Left hindlimb (tissue), 1 donor: Measurements from ENCODE around the gene ITPKB.
"Not testable (repeated sequence)": the region's sequence is repeated elsewhere in the genome, so short reads cannot be mapped to it uniquely, and the experiment has no call there.

Source experiments
- DNase-seq: peaks from one replicate; pipeline ENCODE4 v3.0.0-alpha.2; 2018

ITPKB gene

DNA sequence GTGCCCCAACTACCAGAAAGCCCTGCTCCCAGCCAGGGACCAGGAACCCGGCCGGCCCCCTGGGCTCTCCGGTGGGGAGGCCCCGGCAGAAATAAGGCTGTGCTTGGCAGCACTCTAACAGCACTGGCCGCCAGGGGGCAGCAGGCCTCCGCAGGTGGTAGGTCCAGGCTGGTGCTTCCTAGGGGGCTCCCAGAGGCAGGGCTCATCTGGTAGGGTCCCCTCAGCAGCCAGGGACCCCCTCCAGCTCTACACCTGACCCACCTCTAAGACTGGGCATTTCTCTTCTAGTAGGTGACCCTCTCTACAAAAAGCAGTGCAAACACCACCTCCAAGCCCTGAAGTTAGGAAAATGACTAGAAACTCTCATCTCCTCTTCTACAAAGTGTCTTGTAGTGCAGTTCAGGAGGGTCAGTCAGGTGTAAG, 104.9 kb downstream of the ITPKB start:
- DNase-seq = peak; percentile 78

DNA sequence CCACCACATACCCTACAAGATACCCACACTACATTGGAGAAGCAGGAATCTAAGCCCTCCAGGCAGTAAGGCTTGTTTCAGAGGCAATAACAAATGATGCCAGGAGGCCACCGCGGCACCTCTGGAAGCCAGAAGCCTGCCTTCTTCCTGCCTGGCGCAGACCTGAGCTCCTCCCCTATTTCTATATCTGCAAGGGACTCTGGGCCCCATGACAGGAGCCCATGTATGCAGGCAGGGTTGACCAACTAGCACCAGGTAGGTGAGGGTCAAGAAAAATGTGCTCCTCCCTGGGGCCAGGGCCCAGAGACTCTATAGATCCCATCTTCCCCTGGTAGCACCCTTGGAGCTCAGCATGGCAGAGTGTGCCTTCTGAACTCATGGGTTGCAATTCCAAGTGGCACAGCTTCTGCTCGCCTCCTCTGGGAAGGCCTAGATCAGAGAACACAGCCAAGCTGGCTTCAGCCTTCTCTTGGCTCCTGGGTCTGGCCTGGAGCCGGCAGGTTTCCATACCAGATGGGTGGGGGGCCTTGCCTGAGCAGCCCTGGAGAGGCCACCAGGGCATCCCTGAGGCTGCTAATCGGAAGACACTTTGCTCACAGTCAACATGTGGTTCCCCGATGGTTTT, 105.4 kb downstream of the ITPKB start:
- peak; percentile 10 for DNase-seq

DNA sequence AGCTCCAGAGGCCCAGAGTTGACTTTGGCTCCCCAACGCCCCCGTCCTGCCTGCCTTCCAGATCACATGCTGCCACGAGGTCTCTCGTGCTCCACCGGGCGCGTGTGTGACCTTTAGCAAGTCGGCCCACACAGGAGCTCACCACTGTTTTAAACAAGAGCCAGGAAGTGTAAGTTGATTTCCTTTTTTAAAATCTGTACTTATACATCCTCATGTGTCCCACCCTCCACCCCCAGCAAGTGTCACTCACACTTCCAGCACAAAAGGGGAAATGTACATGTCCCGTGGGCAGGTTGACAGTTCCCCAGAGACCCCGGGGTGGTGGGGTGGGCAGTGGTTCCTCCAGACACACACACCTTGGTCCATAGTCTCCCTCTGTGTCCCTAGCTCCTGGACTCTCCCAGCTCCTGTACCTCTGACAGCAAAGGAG, 106.1 kb downstream of the ITPKB start:
- peak; percentile 32 for DNase-seq

DNA sequence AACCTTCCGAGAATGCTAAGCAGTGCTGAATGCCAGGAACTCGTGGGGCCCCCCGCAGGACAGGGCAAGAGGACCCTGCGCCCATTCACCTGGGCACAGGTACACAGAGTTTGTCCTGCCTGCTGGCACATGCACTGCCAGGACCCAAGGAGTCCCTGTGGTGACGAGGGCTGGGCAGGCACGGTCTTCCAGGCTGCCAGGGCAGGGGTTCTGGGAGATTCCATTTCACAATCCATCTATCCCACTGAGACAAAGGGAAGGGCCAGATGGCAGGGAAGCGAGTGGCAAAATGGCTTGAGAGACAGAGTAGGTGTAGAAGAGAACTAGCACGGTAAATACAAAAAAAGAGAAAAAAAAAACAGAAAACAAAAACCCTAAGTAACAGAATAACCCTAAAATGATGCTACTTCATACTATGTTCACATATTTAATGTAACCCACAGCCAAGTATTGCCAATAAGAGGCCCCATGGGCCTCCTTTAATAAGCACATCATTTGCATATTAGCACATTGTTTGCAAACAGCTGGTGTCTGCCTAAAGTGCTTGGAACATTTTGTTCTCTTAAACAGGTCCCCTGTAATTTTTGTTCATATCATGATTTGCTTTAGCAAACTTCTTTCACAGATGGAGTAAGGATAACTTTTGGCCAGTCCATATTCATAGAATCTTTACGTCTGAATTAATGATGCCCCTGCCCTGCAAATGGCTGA, 106.8 kb downstream of the ITPKB start:
- DNase-seq = peak; percentile 18

DNA sequence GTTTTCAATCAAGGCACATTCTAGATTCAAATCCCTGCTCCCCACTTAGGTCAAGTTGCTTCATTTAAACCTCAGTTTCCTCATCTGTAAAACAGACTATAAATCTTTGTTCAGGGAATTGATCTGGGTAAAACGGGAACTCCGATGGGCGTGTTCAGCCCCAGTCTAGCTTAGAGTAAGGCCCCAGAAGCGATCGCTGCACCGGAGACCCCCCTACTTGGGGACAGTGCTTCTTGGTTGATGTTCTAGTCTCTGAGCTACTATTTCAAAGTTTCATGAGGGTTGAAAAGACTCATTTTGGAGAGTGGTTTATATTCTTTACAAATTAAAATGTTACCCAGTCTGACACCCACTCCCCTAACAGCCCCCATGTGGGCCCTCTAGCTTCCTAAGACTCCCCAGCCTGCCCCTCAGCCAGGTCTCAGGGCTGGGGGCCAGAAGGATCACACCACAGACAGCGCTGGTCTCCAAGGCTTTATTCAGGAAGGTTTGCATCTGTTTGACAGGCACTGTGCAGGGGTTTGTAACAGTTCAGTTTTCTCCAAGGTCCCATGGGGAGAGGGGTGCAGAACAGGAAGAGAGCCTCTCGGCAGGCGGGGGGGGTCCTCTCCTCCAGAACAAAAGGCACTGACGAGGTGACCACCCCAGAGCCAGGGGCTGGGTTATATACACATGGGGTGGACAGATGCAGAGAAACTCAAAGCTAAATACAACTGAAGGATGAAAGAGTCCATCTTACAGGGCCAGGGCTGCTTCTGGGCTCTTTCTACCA, 107.7 kb downstream of the ITPKB start:
- peak; percentile 24 for DNase-seq

DNA sequence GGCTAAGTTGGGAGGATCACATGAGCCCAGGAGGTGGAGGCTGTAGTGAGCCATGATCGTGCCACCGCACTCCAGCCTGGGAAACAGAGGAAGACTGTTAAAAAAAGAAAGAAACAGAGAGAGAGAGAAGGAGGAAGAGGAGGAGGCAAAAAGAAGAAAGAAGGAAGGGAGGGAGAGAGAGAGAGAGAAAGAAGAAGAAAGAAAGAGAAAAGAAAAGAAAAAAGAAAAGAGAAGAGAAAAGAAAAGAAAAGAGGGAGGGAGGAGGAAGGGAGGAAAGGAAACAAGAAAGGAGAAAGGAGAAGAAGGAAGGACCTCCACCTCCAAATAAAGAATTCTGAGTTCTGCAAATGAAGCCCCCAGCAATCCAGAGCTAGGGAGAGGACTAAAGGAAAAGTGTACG, 108.5 kb downstream of the ITPKB start:
- DNase-seq = peak; percentile 4

DNA sequence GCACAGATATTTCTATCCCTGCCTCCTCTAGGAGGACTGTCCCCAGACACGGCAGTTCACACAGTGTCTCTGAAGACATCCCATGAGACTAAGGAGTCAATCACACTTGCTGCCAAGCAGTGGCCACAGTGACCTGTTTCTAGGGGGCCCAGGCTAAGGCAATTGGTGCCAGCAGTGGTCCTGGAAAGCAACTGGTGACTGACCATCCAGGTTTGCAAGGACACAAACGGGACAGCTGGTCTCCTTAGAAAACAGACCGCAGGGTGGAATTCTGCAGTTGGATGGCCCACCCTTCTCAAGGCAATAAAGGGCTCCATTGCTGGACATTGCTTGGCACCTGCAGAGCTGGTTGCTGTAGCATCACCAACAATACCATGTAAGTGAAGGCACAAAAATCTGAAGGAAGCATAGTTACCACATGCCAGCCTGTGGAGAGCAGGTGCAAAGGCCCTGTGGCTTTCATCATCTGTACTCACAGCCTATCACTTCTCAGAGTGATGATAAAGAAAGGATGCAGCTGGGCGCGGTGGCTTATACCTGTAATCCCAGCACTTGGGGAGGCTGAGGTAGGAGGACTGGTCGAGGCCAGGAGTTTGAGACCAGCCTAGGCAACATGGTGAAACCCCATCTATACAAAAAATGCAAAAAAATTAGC, 109.1 kb downstream of the ITPKB start:
- DNase-seq = peak; percentile 4

DNA sequence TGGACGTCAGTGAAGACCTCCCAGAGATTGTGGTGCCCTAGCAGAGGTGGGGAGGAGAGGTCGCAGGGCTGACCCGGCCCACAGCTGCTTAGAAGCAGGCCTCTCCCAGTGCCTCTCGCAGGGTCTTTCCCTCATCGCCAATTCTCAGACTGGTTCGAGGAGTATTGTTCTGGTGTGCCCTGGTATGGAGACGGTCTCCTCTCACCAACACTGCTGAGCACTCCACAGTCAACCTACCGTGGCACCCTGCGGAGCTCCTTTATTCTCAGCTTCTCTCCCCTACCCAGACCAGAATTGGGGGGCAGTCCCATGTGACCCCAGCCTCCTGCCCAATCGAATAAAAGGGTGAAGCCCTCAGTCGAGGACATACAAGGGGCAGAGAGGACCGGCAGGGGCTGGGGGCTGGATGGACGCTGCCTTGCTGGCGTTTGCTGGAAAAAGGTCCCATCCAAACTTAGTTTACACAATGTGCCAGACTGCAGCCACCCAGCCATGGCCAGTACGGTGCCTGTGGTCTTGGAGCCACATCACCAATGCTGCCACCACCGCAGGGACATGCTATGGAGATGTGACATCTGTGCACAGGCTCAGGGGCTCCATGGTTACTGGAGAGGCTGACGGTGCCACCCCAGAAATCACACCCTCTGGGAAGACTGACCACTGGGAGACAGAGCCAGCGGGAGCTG, 109.7 kb downstream of the ITPKB start:
- peak; percentile 14 for DNase-seq

DNA sequence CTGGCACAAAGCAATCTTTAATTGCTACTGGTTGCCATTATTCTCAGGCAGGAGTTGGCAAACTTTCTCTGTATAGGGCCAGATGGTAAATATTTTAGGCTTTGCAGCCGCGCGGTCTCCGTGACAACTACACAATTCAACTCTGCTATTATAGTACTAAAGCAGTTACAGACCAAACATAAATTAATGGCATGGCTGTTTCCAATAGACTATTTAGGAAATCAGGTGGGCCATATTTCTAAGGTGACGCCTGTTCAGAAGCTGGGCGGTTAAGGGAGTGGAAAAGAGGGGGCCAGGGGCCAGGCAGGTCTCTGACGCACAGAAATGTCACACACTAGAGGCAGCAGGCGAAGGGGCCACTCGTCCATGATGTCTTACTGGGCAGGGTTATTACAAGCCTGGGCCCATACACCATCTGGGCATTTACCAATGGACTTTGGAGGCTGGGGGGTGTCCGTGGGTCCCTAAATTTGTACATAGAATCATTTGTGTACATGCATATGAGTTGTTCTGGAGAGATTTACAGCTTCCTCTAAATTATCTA, 110.4 kb downstream of the ITPKB start:
- peak; percentile 46 for DNase-seq

DNA sequence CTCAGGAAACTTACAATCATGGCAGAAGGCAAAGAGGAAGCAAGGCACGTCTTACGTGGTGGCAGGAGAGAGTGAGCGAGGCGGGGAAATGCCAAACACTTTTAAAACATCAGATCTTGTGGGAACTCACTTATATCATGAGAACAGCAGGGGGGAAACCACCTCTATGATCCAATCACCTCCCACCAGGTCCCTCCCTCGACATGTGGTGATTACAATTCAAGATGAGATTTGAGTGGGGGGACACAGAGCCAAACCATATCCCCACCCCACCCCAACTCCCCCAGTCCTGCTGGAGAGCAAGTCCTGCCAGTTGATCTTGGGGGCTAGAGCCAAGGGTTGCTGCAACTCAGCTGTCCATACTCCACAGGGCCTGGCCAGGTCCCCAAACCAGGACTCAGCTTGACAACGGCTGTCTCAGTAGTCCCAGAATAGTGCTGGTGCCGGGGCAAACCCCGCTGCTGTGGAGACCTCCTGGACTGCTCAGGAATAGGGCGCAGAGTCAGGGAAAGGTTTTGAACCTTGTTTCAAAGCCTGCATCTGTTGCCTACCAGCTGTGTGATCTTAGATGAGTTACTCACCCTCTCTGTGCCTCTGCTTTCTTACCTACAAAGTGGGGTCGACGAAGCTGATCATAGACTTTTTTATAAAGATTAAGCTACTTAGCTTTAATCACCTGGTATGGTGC, 111.0 kb downstream of the ITPKB start:
- DNase-seq = peak; percentile 26

DNA sequence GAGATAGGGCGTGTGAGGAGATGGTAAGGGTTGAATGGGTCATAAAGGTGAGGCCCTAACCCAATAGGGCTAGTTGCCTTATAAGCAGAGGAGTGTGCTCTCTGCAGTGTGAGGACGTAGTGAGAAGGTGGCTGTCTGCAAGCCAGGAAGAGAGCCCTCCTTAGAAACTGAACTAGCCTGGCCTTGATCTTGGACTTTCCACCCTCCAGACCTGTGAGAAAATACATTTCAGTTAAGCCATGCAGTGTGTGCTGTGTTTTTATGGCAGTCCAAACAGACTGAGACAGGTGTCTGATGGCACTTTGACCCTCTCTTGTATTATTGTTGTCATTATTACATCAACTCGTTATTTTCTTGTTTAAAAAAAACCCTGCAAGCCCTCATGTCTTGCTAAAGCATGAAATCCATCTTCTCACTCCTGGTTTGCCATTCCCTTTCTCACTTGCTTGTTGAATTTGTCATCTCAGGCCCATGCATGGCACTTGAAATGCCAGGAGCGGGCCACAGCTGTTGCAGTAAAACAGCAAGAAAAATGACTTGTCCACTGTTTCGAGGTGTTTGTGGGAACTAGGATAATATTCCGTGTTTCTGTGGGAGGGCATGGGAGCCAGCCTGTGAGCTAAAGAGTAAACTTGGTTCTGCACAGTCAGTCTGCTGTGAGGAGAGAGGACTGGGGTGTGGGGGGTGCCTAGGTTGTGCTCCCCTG, 111.9 kb downstream of the ITPKB start:
- DNase-seq = peak; percentile 18

DNA sequence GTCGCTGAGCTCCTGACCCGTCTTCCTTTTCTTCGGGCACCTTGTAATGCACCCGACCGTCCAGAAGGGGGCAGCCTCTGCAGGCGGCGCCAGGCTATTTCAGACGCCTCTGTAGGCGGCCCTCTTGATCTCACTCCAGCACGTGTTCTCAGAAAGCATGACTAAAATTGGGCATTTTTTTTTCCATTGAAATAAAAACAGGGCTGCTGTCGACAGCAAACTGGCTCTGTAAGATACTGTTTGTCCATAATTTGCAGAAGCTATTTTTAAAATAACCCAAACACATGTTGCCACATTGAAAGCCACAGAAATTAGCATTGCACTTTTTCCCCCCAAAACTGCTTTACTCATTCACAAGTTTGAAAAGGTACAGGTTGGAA, 112.5 kb downstream of the ITPKB start:
- peak; percentile 76 for DNase-seq

DNA sequence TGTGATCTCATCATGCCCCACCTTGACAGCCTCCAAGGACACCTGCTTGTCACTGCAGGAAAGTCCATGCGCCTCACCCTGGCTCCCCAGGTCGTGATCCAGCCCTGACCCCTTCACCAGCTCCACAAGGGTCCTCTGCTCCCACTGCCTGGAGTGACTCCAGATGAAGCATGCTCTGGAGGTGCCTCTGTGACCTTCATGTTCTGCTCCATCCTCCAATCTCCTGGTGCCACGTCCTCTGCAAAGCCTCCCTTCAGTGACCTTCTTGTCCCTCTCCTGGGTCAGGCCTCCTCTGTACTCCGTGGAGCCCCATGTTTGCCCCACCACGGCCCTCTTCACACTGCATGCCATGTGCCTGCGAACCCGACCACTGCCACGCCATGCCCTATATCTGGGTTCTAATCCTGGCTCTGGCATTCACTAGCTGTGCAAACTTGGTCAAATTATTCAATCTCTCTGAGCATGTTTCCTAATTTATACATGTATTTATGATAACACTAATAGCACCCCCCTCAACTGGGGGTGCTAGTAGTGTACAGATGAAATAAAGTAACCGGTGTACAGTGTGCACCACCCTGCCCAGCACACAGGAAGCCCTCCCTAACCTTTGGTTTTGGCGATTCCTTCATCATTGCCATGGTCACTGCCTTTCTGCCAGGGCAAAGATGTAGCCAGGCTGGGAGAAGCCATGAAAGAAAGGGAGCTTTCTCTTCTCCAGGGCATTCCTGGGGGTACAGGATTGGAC, 113.1 kb downstream of the ITPKB start:
- no peak for DNase-seq

DNA sequence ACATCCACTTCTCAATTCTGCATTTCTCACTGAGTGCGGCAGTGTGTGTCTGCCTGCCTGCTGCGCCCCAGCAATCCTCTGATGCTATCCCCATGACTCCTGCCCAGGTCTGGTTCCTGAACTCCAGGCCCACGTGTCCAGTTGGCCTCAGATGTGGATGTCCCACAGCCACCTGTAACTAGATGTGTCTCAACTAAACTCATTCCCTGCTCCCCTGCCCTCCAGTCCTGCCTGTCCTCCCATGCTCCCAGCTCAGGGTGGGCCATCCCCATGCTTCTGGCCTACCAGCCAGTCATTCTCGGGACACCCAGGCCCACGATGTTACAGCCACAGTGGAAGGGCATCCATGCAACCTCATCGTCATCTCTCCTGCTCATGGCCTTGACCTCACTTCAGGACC, 113.8 kb downstream of the ITPKB start:
- DNase-seq = no peak

DNA sequence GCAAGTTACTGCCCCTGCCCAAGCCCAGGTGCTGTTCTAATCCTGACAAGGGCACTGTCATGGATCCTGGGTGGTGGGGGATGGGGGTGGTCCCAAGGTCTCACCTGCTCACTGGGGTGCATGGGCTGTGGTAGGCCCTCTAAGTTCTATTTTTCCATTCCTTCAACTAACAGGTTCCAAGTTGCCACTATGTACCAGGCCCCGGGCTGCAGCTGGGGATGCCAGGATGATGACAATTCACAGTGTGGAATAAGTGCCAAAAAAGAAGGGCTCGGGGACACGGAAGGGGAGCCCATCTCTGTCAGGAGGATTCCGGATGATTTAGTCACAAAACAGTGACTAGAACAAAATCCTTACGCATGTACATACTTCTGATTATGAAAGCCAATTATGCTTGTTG, 114.6 kb downstream of the ITPKB start:
- no peak for DNase-seq

DNA sequence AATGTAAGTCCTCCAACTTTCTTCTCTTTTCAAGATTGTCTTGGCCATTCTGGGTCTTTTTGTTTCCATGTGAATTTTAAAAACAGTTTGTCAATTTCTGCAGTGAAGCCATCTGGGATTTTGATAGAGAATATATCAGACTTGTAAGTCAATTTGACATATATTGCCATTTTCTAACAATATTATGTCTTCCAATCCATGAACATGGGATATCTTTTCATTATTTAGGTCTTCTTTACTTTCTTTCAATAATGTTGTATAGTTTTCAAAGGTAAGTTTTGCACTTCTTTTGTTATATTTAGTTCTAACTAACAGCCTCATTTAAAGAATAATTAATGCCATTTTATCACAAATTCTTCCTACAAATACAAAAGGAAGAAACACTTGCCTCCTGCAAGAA, 117.1 kb downstream of the ITPKB start:
- no peak for DNase-seq

DNA sequence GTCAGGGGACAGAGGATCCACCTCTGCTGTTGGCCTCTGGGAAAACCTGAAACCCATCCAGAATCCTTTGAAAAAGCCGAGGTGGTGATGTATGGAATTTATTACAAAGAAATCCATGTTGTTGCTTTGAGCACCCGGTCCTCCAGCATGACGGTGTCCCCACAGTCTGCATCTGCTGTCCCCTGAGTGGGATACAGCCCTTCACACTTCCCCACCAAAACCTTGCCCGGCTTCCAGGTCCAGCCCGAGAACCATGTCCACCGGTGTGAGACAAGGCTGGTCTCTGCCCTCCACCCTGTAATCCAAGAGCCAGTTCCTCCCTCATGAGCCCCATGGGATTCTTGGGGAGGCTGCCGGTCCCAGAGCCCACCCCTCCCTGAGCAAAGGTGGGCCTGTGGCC, 120.1 kb downstream of the ITPKB start:
- no peak for DNase-seq

DNA sequence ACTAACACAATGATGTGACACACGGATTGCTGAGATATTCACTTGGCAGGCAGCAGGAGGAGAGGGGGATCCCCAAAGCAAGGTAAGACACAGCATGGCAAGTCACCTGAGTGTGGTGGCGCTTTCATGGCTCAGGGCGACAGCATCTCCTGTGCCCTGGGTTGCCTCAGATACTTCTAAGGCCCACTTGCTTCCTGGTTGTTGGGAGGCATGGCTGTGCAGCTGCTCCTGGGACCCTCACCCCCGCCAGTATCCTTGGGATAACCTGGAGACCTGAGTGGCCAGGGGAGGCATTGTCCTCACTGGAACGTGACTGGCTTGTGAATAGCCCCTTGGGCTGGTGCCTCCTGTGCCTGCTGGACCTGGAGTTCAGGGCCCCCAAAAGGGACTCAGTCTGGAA, 120.7 kb downstream of the ITPKB start:
- no peak for DNase-seq

DNA sequence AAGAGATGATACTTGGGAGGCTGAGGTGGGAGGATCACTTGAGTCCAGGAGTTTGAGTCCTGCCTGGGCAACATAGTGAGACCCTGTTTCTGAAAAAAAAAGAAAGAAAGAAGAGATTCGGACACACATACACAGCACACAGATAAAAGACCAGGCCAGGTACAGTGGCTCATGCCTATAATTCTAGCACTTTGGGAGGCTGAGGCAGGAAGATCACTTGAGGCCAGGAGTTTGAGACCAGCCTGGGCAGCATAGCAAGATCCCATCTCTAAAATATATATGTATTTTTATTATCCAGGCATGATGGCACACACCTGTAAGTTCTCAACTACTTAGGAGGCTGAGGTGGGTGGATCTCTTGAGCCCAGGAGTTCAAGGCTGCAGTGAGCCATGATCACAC, 121.4 kb downstream of the ITPKB start:
- DNase-seq = not testable (repeated sequence)

DNA sequence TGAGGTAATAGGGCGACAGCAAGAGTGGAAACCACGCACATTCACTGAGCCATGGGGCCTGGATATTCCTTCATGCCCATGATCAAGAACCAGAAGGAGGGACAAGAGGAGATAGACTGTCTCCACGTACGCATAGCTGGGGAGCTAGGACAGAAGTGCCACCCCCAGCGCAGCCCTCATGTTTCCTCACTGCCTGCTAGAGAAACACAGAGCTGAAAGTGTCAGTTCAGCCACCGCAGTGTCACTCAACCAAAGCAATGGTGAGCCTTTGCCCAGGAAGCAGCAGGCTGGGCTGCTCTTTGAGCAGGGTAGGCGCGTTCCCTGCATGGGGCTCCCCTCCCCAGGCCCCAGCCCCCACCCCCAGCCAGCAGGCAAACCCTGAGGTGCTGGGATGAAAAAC, 122.0 kb downstream of the ITPKB start:
- DNase-seq = no peak

DNA sequence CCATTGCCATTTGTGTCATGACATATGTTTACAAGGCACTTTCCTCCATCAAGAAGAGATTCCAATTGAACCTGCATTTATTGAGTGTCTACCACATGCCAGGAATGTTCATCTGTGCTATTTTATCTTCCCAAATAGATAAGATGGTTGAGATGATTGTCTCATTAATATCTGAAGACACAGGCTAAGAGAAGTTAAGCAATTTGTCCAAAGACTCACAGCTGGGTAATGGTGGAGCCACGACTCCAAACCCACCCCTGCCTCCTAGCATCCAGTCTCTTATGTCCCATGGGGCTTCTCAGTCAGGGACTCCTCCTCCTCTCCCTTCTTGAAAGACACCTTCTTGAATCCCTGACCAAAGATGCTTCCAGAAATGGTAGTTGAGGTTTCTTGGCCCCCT, 122.4 kb downstream of the ITPKB start:
- no peak for DNase-seq
